PC-9 (cell line): ENCODE data around the gene ACSM2A. TPM values are rescaled to one million over a fixed set of nuclear protein-coding genes. Genes with fewer than 3 reads are reported as not detected.
"Not testable (repeated sequence)": the region's sequence is repeated elsewhere in the genome, so short reads cannot be mapped to it uniquely, and the experiment has no call there.

Experiments
- Bru-seq: library from RNA; stranded (reverse); fragments of 400-500 nt; gene quantifications from one replicate; lab custom pipeline; 2021; lab: Mats Ljungman, UMichigan
- BruChase-seq, 2 experiments: library from RNA; stranded (reverse); fragments of 400-500 nt; gene quantifications; one replicate each; lab custom pipeline; 2021; lab: Mats Ljungman, UMichigan
- BruUV-seq: library from RNA; stranded (reverse); fragments of 400-500 nt; replicated peaks from 2 replicates; lab custom pipeline; 2021; lab: Mats Ljungman, UMichigan
- CTCF ChIA-PET: fragments of 300-600 bp; sonication (Branson Sonifier 250); formaldehyde crosslinking; loops from one replicate; lab custom pipeline; 2022; ENCODE audit warnings: antibody characterized with exemption; lab: Charles Lee
- POLR2A ChIA-PET: fragments of 300-600 bp; sonication (Branson Sonifier 250); formaldehyde crosslinking; loops from one replicate; lab custom pipeline; 2022; ENCODE audit warnings: antibody characterized with exemption; ENCODE audit not compliant: unreplicated experiment; lab: Charles Lee
- DNase-seq, 2 experiments: peaks; one replicate each; pipeline versions ENCODE4 v3.0.0 to v3.0.0-alpha.2; 2015 to 2022; ENCODE audit warnings: mixed read lengths in 1 of 2
- H2AFZ ChIP-seq: fragments of 200-600 bp; sonication (generic); 2 replicates; pipeline ENCODE4 v1.8.1; 2017; ENCODE audit warnings: antibody characterized with exemption
- H3F3A ChIP-seq: fragments of 200-600 bp; sonication (generic); 2 replicates; pipeline ENCODE4 v1.8.1; 2017; ENCODE audit warnings: antibody characterized with exemption, mild to moderate bottlenecking, low read depth; ENCODE audit not compliant: insufficient read depth
- H3K27ac ChIP-seq: fragments of 200-600 bp; sonication (generic); 2 replicates; pipeline ENCODE4 v1.6.1; 2016; ENCODE audit warnings: mixed run types
- H3K27me3 ChIP-seq: fragments of 200-600 bp; sonication (generic); 2 replicates; pipeline ENCODE4 v1.6.1; 2016; ENCODE audit warnings: low read depth, mixed run types; ENCODE audit not compliant: insufficient read depth
- H3K36me3 ChIP-seq: fragments of 200-600 bp; sonication (generic); 2 replicates; pipeline ENCODE4 v1.6.1; 2016; ENCODE audit warnings: low read depth, mixed run types
- H3K4me1 ChIP-seq: fragments of 200-600 bp; sonication (generic); replicated peaks from 2 replicates; pipeline ENCODE4 v1.6.1; 2016; ENCODE audit warnings: mixed run types; ENCODE audit not compliant: insufficient read depth
- H3K4me2 ChIP-seq: fragments of 200-600 bp; sonication (generic); 2 replicates; pipeline ENCODE4 v1.6.1; 2017; ENCODE audit warnings: mixed run types
- H3K4me3 ChIP-seq: fragments of 200-600 bp; sonication (generic); 2 replicates; pipeline ENCODE4 v1.6.1; 2016; ENCODE audit warnings: mixed run types
- H3K79me2 ChIP-seq: fragments of 200-600 bp; sonication (generic); 2 replicates; pipeline ENCODE4 v1.6.1; 2017; ENCODE audit warnings: low read depth, mixed run types
- H3K9me2 ChIP-seq: fragments of 200-600 bp; sonication (generic); 2 replicates; pipeline ENCODE4 v1.8.1; 2017; ENCODE audit warnings: mild to moderate bottlenecking; ENCODE audit not compliant: insufficient read depth
- H3K9me3 ChIP-seq: fragments of 200-600 bp; sonication (generic); 2 replicates; pipeline ENCODE4 v1.8.1; 2016; ENCODE audit warnings: low read depth; ENCODE audit not compliant: insufficient read depth
- H4K20me1 ChIP-seq: fragments of 200-600 bp; sonication (generic); 2 replicates; pipeline ENCODE4 v1.8.1; 2017; ENCODE audit not compliant: insufficient read depth
- EZH2 ChIP-seq: fragments of 200-600 bp; sonication (generic); IDR thresholded peaks from 2 replicates; pipeline ENCODE4 v1.8.0; 2017; ENCODE audit warnings: antibody characterized with exemption, low read depth
- intact Hi-C: fragments of 100-400 bp; cut with micrococcal nuclease; formaldehyde crosslinking; loops from one replicate; pipeline ENCODE4 v1.10.0; 2022; ENCODE audit not compliant: unreplicated experiment
- long read RNA-seq: library from polyadenylated mRNA; stranded (forward); transcript quantifications from one replicate; pipeline ENCODE4 v2.0.0, GENCODE V29; 2022
- total RNA-seq: library from RNA; stranded (reverse); gene quantifications from 2 replicates; pipeline ENCODE4 v1.2.3, GENCODE V29; 2021
- TF ChIP-seq, protein P1 (sequence below): fragments of 200-600 bp; sonication (generic); conservative IDR thresholded peaks from 2 replicates; pipeline ENCODE4 v1.6.1; 2017; ENCODE audit warnings: mixed run types, antibody characterized with exemption, mild to moderate bottlenecking, moderate library complexity

ACSM2A gene, protein sequence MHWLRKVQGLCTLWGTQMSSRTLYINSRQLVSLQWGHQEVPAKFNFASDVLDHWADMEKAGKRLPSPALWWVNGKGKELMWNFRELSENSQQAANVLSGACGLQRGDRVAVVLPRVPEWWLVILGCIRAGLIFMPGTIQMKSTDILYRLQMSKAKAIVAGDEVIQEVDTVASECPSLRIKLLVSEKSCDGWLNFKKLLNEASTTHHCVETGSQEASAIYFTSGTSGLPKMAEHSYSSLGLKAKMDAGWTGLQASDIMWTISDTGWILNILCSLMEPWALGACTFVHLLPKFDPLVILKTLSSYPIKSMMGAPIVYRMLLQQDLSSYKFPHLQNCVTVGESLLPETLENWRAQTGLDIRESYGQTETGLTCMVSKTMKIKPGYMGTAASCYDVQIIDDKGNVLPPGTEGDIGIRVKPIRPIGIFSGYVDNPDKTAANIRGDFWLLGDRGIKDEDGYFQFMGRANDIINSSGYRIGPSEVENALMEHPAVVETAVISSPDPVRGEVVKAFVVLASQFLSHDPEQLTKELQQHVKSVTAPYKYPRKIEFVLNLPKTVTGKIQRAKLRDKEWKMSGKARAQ
- total RNA-seq (not detected in 2 replicates), Bru-seq, nascent RNA (not detected), BruChase-seq, experiment 1, labeled RNA remaining after a 2-hour chase (not detected), BruChase-seq, experiment 2, labeled RNA remaining after a 6-hour chase (not detected)
- long read RNA-seq = 0 reads

DNA sequence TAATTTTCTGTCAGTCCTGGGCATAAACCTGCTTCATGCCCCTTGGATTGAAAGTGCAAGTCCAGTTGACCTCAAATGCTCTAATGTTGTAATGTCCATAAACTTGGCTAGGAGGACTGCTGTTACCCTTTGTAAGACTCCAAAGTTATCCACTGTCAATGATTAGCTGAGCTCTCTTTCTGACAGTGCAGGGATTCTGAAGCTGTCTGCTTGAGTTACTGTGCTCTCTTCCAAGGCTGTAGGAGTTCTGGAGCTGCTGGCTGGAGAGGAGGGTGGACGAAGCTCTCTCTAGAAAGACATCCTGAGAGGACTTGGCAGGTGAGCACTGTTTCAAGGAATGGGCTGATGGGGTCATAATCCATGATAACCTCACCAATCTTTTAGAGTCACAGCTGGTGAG is at the start of gene ACSM2A:
Gene ACSM2A (plus strand): TSS at position 158 of the 400 bp plus-strand sequence. CDS start 8,594 bp downstream, outside the sequence.
- H3K9me3 ChIP-seq, H3K79me2 ChIP-seq, H3F3A ChIP-seq, H3K4me3 ChIP-seq, H3K4me1 ChIP-seq, H3K36me3 ChIP-seq, POLR2A ChIA-PET, H4K20me1 ChIP-seq, BruUV-seq, DNase-seq, H3K4me2 ChIP-seq, CTCF ChIA-PET, H3K9me2 ChIP-seq, H3K27ac ChIP-seq, intact Hi-C loops, H3K27me3 ChIP-seq, H2AFZ ChIP-seq: not testable (repeated sequence)

DNA sequence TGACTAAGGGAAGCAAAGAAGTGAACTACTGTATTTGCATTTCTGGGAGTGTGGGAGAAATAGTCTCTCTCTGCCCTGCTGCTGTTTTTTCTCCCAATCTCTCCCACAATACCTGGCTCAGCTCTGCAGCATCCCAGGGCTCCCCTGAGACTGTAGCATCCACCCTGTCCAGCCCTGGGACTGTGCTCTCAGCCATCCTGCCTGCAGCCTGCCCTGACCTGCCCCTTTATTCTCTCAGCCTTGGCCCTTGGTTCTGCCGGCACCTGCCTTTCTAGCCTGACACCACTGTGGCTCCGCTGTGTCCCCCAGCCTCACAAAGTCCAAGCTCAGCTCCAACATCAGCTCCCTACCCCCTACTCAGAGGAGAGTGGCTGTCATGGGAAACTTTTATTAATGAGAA is 48.7 kb upstream of the ACSM2A start:
- Histone ChIP-seq H3K79me2 (no peaks in the 10 kb centered on the region), H3K36me3 (no peaks in the 10 kb centered on the region), H2AFZ (no peak overlapping the region), H3K4me1 (no peaks in the 10 kb centered on the region), H3K4me3 (no peak overlapping the region), H3F3A (no peaks in the 10 kb centered on the region), H3K27ac (no peak overlapping the region), H4K20me1 (no peaks in the 10 kb centered on the region), H3K9me2 (no peaks in the 10 kb centered on the region), H3K27me3 (peaks cover 59% of the 10 kb centered on the region), H3K4me2 (no peak overlapping the region), H3K9me3 (no peaks in the 10 kb centered on the region)
- no peak for DNase-seq
- CTCF ChIA-PET = no interaction called here
- intact Hi-C loops = no loop called here
- TF ChIP-seq EZH2 = no peak
- TF ChIP-seq, protein P1, sequence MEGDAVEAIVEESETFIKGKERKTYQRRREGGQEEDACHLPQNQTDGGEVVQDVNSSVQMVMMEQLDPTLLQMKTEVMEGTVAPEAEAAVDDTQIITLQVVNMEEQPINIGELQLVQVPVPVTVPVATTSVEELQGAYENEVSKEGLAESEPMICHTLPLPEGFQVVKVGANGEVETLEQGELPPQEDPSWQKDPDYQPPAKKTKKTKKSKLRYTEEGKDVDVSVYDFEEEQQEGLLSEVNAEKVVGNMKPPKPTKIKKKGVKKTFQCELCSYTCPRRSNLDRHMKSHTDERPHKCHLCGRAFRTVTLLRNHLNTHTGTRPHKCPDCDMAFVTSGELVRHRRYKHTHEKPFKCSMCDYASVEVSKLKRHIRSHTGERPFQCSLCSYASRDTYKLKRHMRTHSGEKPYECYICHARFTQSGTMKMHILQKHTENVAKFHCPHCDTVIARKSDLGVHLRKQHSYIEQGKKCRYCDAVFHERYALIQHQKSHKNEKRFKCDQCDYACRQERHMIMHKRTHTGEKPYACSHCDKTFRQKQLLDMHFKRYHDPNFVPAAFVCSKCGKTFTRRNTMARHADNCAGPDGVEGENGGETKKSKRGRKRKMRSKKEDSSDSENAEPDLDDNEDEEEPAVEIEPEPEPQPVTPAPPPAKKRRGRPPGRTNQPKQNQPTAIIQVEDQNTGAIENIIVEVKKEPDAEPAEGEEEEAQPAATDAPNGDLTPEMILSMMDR = no peak
- BruUV-seq = no TSS peak
- POLR2A ChIA-PET = no interaction called here

DNA sequence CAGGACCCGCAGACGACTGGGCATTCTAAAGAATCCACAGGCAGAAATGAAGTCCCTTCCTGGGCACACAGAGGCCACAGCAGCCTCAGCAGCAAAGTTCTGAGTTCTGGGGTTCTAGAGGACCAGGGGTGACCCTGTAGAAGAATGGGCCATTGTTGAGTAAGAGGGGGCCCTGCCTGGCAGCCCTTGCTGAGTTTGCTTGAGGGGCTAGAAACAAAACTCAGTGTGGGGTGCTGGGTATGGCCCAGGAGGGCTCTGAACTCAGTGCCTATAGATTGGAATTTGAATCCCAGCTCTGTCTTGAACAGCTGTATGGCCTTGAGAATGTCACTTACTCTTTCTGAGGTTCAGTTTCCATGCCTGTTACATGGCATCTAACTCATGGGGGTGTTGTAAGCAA is 46.7 kb upstream of the ACSM2A start, which contains the start of gene PDILT:
Gene PDILT (minus strand): TSS at position 101 of the 400 bp plus-strand sequence. CDS start 5,437 bp downstream, outside the sequence.
- no peaks in the 10 kb centered on the region for H3K36me3 ChIP-seq
- H3K4me3 ChIP-seq = no peak within 1 kb of the TSS
- no peaks in the 10 kb centered on the region for H3K9me2 ChIP-seq
- H3F3A ChIP-seq = no peaks in the 10 kb centered on the region
- BruUV-seq = no TSS peak
- no peaks in the 10 kb centered on the region for H3K9me3 ChIP-seq
- no peak within 1 kb of the TSS for H2AFZ ChIP-seq
- POLR2A ChIA-PET = no interaction called here
- H3K27me3 ChIP-seq = peaks cover 72% of the 10 kb centered on the region
- no peaks in the 10 kb centered on the region for H4K20me1 ChIP-seq
- H3K27ac ChIP-seq = no peak within 1 kb of the TSS
- no peak within 1 kb of the TSS for H3K4me2 ChIP-seq
- intact Hi-C loops = no loop called here
- CTCF ChIA-PET = no interaction called here
- H3K4me1 ChIP-seq = no peaks in the 10 kb centered on the region
- DNase-seq = no peak
- no peaks in the 10 kb centered on the region for H3K79me2 ChIP-seq
- TF ChIP-seq EZH2 = no peak
- TF ChIP-seq, protein P1 = no peak
